SK-N-SH treated with all-trans-retinoic acid at 6 μM for 48 hours (cell line): Measurements from ENCODE around the gene MARCHF9.

Experiments
- CREB5 ChIP-seq: fragments of 250-450 bp; sonication (Bioruptor Pico); IDR thresholded peaks from 2 replicates; pipeline ENCODE4 v1.5.1; 2020; ENCODE audit warnings: low read depth, mild to moderate bottlenecking, moderate library complexity
- ESRRG ChIP-seq: fragments of 250-450 bp; sonication (Bioruptor Pico); IDR thresholded peaks from 2 replicates; pipeline ENCODE4 v1.6.1; 2021; ENCODE audit warnings: mild to moderate bottlenecking
- PATZ1 ChIP-seq: fragments of 250-450 bp; sonication (Bioruptor Pico); IDR thresholded peaks from 2 replicates; pipeline ENCODE4 v1.8.0; 2020; ENCODE audit warnings: mild to moderate bottlenecking, moderate library complexity, borderline replicate concordance
- SNAI2 ChIP-seq: fragments of 250-450 bp; sonication (Bioruptor Pico); IDR thresholded peaks from 2 replicates; pipeline ENCODE4 v1.5.0; 2020; ENCODE audit warnings: mild to moderate bottlenecking, moderate library complexity
- TSHZ2 ChIP-seq: fragments of 250-450 bp; sonication (Bioruptor Pico); IDR thresholded peaks from 2 replicates; pipeline ENCODE4 v1.5.0; 2020; ENCODE audit warnings: mild to moderate bottlenecking, moderate library complexity

GRCh38 chr12:57757771-57758170 lies 2.9 kb downstream of the MARCHF9 start:
- TF ChIP-seq SNAI2 (no peak), CREB5 (CRISPR knock-in tag) (no peak), ESRRG (no peak), PATZ1 (no peak), TSHZ2 (no peak)
